ENCODE data around the gene ADORA2A.

DNA sequence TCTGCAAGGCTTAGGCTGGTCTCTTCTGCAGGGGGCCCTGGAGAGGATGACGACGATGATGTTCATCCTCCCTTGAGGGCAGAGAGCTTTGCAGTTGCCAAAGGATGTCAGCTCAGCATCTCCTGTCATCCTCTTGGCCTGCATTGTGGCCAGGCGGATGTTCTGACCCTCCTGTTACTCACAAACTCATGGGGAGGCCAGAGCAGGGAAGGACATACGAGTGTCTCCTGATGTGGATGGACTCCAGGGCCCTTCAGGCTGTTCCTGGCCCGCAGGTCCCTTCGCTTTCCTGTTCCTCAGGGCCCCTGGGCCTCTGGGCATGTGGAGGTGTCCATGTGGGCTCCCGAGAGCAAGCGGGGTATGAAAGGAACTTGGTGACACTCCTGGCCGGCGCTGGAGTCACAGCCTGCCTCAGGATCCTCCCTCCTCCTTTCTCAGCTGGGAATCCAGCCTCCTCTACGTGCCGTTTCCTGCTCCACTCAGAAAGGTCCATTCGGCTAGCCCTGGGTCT is 8.5 kb downstream of the ADORA2A start:
- no peak for TF ChIP-seq POLR2AphosphoS5 (IDR thresholded peaks at IDR 0.05; ENCODE audit: low read depth, low read length)
- peak; percentile 44 for TF ChIP-seq FOXP2 (optimal IDR thresholded peaks at IDR 0.05; ENCODE audit: borderline replicate concordance, extremely low read depth, extremely low read length, insufficient read depth)

Measured in PFSK-1 (cell line).